H1 (cell line): ENCODE data around the gene SHROOM2. TPM values are rescaled to one million over a fixed set of nuclear protein-coding genes. Genes with fewer than 3 reads are reported as not detected.

Experiments used
- CTCF ChIA-PET: fragments of 300-600 bp; sonication (Branson Sonifier 250); formaldehyde crosslinking; loops from one replicate; lab custom pipeline; 2021; ENCODE audit not compliant: partially characterized antibody; lab: Charles Lee
- POLR2A ChIA-PET: fragments of 300-600 bp; sonication (Branson Sonifier 250); formaldehyde crosslinking; loops from one replicate; lab custom pipeline; 2021; ENCODE audit warnings: inconsistent platforms; ENCODE audit not compliant: partially characterized antibody; lab: Charles Lee
- DNase-seq, 2 experiments: peaks; one replicate each; pipeline versions ENCODE4 v3.0.0 to v3.0.0-alpha.2; 2010 to 2022; ENCODE audit warnings: low spot score in 2 of 2, low read depth in 1 of 2, mixed read lengths in 1 of 2
- FAIRE-seq: peaks from 2 replicates; lab custom pipeline; 2011; peaks lifted over from hg19 to GRCh38; lab: Jason Lieb, UNC
- H2AFZ ChIP-seq: 2 replicates; pipeline ENCODE4 v1.8.1; 2012; ENCODE audit warnings: low read length, inconsistent platforms
- H2AK5ac ChIP-seq: 2 replicates; pipeline ENCODE4 v1.6.1; 2013; ENCODE audit warnings: low read depth, low read length
- H2BK120ac ChIP-seq: replicated peaks from 2 replicates; pipeline ENCODE3; 2013; ENCODE audit warnings: low read depth, low read length, inconsistent platforms
- H2BK12ac ChIP-seq: 2 replicates; pipeline ENCODE4 v1.6.1; 2013; ENCODE audit warnings: low read depth, low read length
- H2BK15ac ChIP-seq: 2 replicates; pipeline ENCODE4 v1.6.1; 2013; ENCODE audit warnings: low read length
- H2BK20ac ChIP-seq: 2 replicates; pipeline ENCODE4 v1.6.1; 2013; ENCODE audit warnings: low read length
- H2BK5ac ChIP-seq: 2 replicates; pipeline ENCODE4 v1.6.1; 2013; ENCODE audit warnings: low read depth, low read length
- H3K14ac ChIP-seq: 2 replicates; pipeline ENCODE4 v1.6.1; 2013; ENCODE audit warnings: inconsistent platforms; ENCODE audit not compliant: insufficient read length
- H3K18ac ChIP-seq: 2 replicates; pipeline ENCODE4 v1.6.1; 2013; ENCODE audit warnings: low read length; ENCODE audit errors: extremely low read depth
- H3K23ac ChIP-seq: 2 replicates; pipeline ENCODE4 v1.6.1; 2013; ENCODE audit warnings: inconsistent platforms; ENCODE audit not compliant: insufficient read length
- H3K23me2 ChIP-seq: 2 replicates; pipeline ENCODE4 v1.6.1; 2013; ENCODE audit warnings: low read depth, low read length
- H3K27ac ChIP-seq: 2 replicates; pipeline ENCODE4 v1.6.1; 2011; ENCODE audit warnings: low read depth, low read length, inconsistent platforms
- H3K27me3 ChIP-seq, 4 experiments: replicated peaks in 1 of 4; 1 replicate in 1 of 4; 2 replicates in 3 of 4; pipeline versions ENCODE4 v1.6.1 to v1.8.1; 2011 to 2013; ENCODE audit warnings: low read length in 3 of 4, mild to moderate bottlenecking in 3 of 4, inconsistent platforms in 2 of 4, mixed read lengths in 2 of 4, moderate library complexity in 1 of 4; ENCODE audit not compliant: control insufficient read depth in 3 of 4, insufficient read depth in 3 of 4; ENCODE audit errors: extremely low read depth in 1 of 4
- H3K36me3 ChIP-seq, 4 experiments: 2 replicates each; pipeline versions ENCODE4 v1.6.1 to v1.8.1; 2011 to 2013; ENCODE audit warnings: mild to moderate bottlenecking in 4 of 4, low read length in 3 of 4, moderate library complexity in 2 of 4, control low read depth in 1 of 4, inconsistent platforms in 1 of 4; ENCODE audit not compliant: insufficient read depth in 4 of 4, control insufficient read depth in 2 of 4
- H3K4ac ChIP-seq: replicated peaks from 2 replicates; pipeline ENCODE3; 2013; ENCODE audit warnings: low read length, low read depth, mixed read lengths, inconsistent platforms; ENCODE audit not compliant: insufficient read length
- H3K4me1 ChIP-seq, 4 experiments: replicated peaks in 1 of 4; 1 replicate in 1 of 4; 2 replicates in 3 of 4; pipeline versions ENCODE4 v1.6.1 to v1.8.1; 2011 to 2013; ENCODE audit warnings: low read length in 3 of 4, inconsistent platforms in 2 of 4, mixed read lengths in 1 of 4; ENCODE audit not compliant: insufficient read depth in 4 of 4, control insufficient read depth in 3 of 4
- H3K4me2 ChIP-seq, 2 experiments: 2 replicates each; pipeline versions ENCODE4 v1.6.1 to v1.8.1; 2011 to 2013; ENCODE audit warnings: low read depth in 2 of 2, low read length in 2 of 2, control low read depth in 1 of 2, inconsistent platforms in 1 of 2, mild to moderate bottlenecking in 1 of 2; ENCODE audit not compliant: insufficient read depth in 1 of 2
- H3K4me3 ChIP-seq, 4 experiments: fragments of 200-600, 300-600 bp in 1 of 4; sonication (generic), shearing (Covaris generic), sonication (Bioruptor Twin) in 1 of 4; 2 replicates each; pipeline versions ENCODE4 v1.5.1 to v1.8.1; 2011 to 2016; ENCODE audit warnings: low read length in 4 of 4, low read depth in 3 of 4, control low read depth in 2 of 4, inconsistent platforms in 2 of 4, mild to moderate bottlenecking in 2 of 4, mixed read lengths in 1 of 4, moderate library complexity in 1 of 4; ENCODE audit not compliant: insufficient read depth in 2 of 4; ENCODE audit errors: extremely low read depth in 1 of 4
- H3K56ac ChIP-seq: replicated peaks from 2 replicates; pipeline ENCODE3; 2013; ENCODE audit warnings: low read depth, mild to moderate bottlenecking, mixed read lengths, low read length, inconsistent platforms; ENCODE audit not compliant: insufficient read length
- H3K79me1 ChIP-seq: 2 replicates; pipeline ENCODE4 v1.6.1; 2013; ENCODE audit warnings: low read depth, low read length, control low read depth
- H3K79me2 ChIP-seq, 2 experiments: 2 replicates each; pipeline versions ENCODE4 v1.6.1 to v1.8.1; 2012 to 2013; ENCODE audit warnings: low read length in 2 of 2, mild to moderate bottlenecking in 2 of 2, inconsistent platforms in 1 of 2; ENCODE audit not compliant: insufficient read depth in 2 of 2, control insufficient read depth in 1 of 2
- H3K9ac ChIP-seq, 4 experiments: replicated peaks in 1 of 4; 1 replicate in 1 of 4; 2 replicates in 3 of 4; pipeline versions ENCODE4 v1.6.1 to v1.8.1; 2011 to 2013; ENCODE audit warnings: low read depth in 3 of 4, low read length in 3 of 4, control low read depth in 2 of 4, mild to moderate bottlenecking in 2 of 4, moderate library complexity in 2 of 4, inconsistent platforms in 1 of 4; ENCODE audit errors: extremely low read depth in 1 of 4
- H3K9me3 ChIP-seq, 2 experiments: 2 replicates each; pipeline versions ENCODE4 v1.6.1 to v1.8.1; 2012 to 2013; ENCODE audit warnings: mild to moderate bottlenecking in 2 of 2, moderate library complexity in 2 of 2, control low read depth in 1 of 2, inconsistent platforms in 1 of 2, low read depth in 1 of 2, low read length in 1 of 2, mixed read lengths in 1 of 2; ENCODE audit not compliant: insufficient read depth in 2 of 2
- H4K20me1 ChIP-seq, 2 experiments: replicated peaks in 1 of 2; 2 replicates each; pipeline versions ENCODE3 to v1.8.1; 2011 to 2013; ENCODE audit warnings: inconsistent platforms in 2 of 2, low read length in 2 of 2, mild to moderate bottlenecking in 1 of 2; ENCODE audit not compliant: insufficient read depth in 2 of 2, control insufficient read depth in 1 of 2
- H4K5ac ChIP-seq: 2 replicates; pipeline ENCODE4 v1.6.1; 2013; ENCODE audit warnings: low read length, low read depth, mixed read lengths, inconsistent platforms; ENCODE audit not compliant: insufficient read length
- H4K8ac ChIP-seq: 2 replicates; pipeline ENCODE4 v1.8.0; 2013; ENCODE audit warnings: mild to moderate bottlenecking, moderate library complexity, low read length, inconsistent platforms; ENCODE audit not compliant: insufficient read depth; ENCODE audit errors: extremely low read depth
- H4K91ac ChIP-seq: replicated peaks from 2 replicates; pipeline ENCODE3; 2013; ENCODE audit warnings: low read length, mixed read lengths, inconsistent platforms; ENCODE audit not compliant: insufficient read length
- ATF3 ChIP-seq: IDR thresholded peaks from 2 replicates; pipeline ENCODE4 v1.6.1; 2011; ENCODE audit warnings: low read depth, mild to moderate bottlenecking, low read length; ENCODE audit not compliant: insufficient read depth
- CBX5 ChIP-seq: fragments of 300-800, 300-1000 bp; sonication (generic); IDR thresholded peaks from 2 replicates; pipeline ENCODE4 v1.7.1; 2016; ENCODE audit warnings: antibody characterized with exemption, low read length, low read depth
- CTBP2 ChIP-seq: IDR thresholded peaks from 2 replicates; pipeline ENCODE4 v1.7.0; 2011; ENCODE audit warnings: borderline replicate concordance, mild to moderate bottlenecking, moderate library complexity, mixed read lengths, low read length; ENCODE audit not compliant: insufficient read depth, insufficient read length
- EZH2 ChIP-seq: fragments of 200-600 bp; sonication (generic); IDR thresholded peaks from 2 replicates; pipeline ENCODE4 v1.7.1; 2012; ENCODE audit warnings: low read depth, mild to moderate bottlenecking, moderate library complexity, low read length, inconsistent platforms; ENCODE audit not compliant: severe bottlenecking
- HDAC6 ChIP-seq: IDR thresholded peaks from one replicate; pipeline ENCODE4 v1.7.1; 2012; ENCODE audit warnings: low read depth, mild to moderate bottlenecking, inconsistent platforms, low read length, moderate library complexity
- RXRA ChIP-seq: IDR thresholded peaks from 2 replicates; pipeline ENCODE4 v1.6.1; 2011; ENCODE audit warnings: low read depth, mild to moderate bottlenecking, low read length, moderate library complexity; ENCODE audit not compliant: insufficient read depth
- SIRT6 ChIP-seq: IDR thresholded peaks from one replicate; pipeline ENCODE4 v1.7.1; 2012; ENCODE audit warnings: low read length, inconsistent platforms
- TEAD4 ChIP-seq: IDR thresholded peaks from 2 replicates; pipeline ENCODE4 v1.6.1; 2012; ENCODE audit warnings: low read depth, low read length, inconsistent platforms, mixed read lengths
- ZNF274 ChIP-seq: IDR thresholded peaks from 2 replicates; pipeline ENCODE4 v1.7.0; 2012; ENCODE audit warnings: low read length, borderline replicate concordance; ENCODE audit errors: extremely low read depth
- WGBS, 2 experiments: shearing (Covaris generic) in 1 of 2; methylation state at CpG; one replicate each; pipeline versions ENCODE4 v1.1.6 to v1.1.7; 2013 to 2015; ENCODE audit warnings: low lambda C conversion rate in 2 of 2, mixed read lengths in 2 of 2, inconsistent platforms in 1 of 2, low coverage in 1 of 2, missing lambda C conversion rate in 1 of 2; ENCODE audit not compliant: insufficient replicate concordance in 2 of 2, insufficient coverage in 1 of 2, insufficient read length in 1 of 2; ENCODE audit errors: extremely low coverage in 1 of 2, missing lambda C conversion rate in 1 of 2; 5-methylcytosine and 5-hydroxymethylcytosine counted together
- polyA plus RNA-seq, 7 experiments: library from polyadenylated mRNA; depleted of rRNA in 3 of 7; stranded (reverse) in 5 of 7; unstranded in 2 of 7; fragments of >200 nt in 5 of 7; fragments of 200-250 nt in 2 of 7; gene quantifications; 1 replicate in 5 of 7; 2 replicates in 1 of 7; 4 replicates in 1 of 7; pipeline versions ENCODE4 v1.2.1 to v1.2.3, GENCODE V29; 2011 to 2013; ENCODE audit warnings: missing spikeins in 2 of 7, mixed read lengths in 2 of 7
- total RNA-seq: library from RNA; stranded (reverse); fragmentation: NEBNext Ultra II Directional; extraction: Animal tissue kit (Norgen Biotek cat#: 25700); gene quantifications from 2 replicates; pipeline ENCODE4 v1.2.1, GENCODE V29; 2021
- TF ChIP-seq, protein P1 (sequence below), 3 experiments: IDR thresholded peaks; 1 replicate in 2 of 3; 2 replicates in 1 of 3; pipeline versions ENCODE4 v1.5.1 to v1.6.1; 2011; ENCODE audit warnings: low read length in 3 of 3, mild to moderate bottlenecking in 3 of 3, inconsistent platforms in 2 of 3, low read depth in 1 of 3, moderate library complexity in 1 of 3; ENCODE audit not compliant: insufficient read depth in 1 of 3; ENCODE audit errors: control extremely low read depth in 1 of 3

Gene SHROOM2
- total and polyA plus RNA-seq, 2 of the 8 experiments (the other 6 are each of a cell fraction or from before 2014, with no cell fraction given), result 3.4 to 14.2 TPM

DNA sequence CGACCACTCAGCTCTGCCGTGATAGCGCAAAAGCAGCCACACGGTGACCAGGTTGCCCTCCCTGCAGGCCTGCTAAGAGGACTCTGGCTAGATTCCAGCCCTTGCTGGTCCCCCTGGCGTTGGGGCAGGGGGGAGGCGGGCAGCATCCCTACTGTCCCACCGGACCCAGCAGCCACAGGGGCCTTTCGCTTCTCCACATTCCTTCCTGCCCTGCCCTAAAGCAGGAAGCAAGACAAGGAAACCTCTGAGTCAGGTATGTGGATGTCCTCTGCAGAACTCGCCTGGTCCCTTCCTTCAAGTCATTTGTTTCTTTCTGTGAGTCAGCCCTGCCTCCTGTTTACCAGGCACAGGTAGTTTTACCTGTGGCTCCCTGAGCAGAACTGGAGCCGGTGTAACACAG, 120.7 kb downstream of the SHROOM2 start:
- H4K8ac ChIP-seq, result no peak overlapping the region
- H4K5ac ChIP-seq, result no peak overlapping the region
- H3K9me3 ChIP-seq, result no peaks in the 10 kb centered on the region
- H3K27ac ChIP-seq, result no peak overlapping the region; the same call in 1 of the 2 replicates
- H2BK5ac ChIP-seq, result 0 out of 2 replicates have a peak overlapping the region, but pooled peaks have one; percentile 44
- no peak overlapping the region for H4K91ac ChIP-seq
- H3K4ac ChIP-seq, result no peak overlapping the region
- peaks cover 0 to 7% (median 3%) of the 10 kb centered on the region in 4 experiments; a peak in 3 of 7 replicates for H3K4me1 ChIP-seq
- H3K18ac ChIP-seq, result no peak overlapping the region
- H3K23me2 ChIP-seq, result peaks cover 1% of the 10 kb centered on the region; the same call in 1 of the 2 replicates
- H3K23ac ChIP-seq, result no peak overlapping the region
- CTCF ChIA-PET, result no interaction called here
- WGBS, 2 experiments, result 62% methylated on average over 10 of the region's 10 CpGs; no CpG with 5 or more reads in 1 of the 2 experiments
- no peak overlapping the region for H2BK12ac ChIP-seq
- H3K79me1 ChIP-seq, result no peaks in the 10 kb centered on the region
- H4K20me1 ChIP-seq, result peaks cover 0 to 2% of the 10 kb centered on the region in 2 experiments
- H3K27me3 ChIP-seq, result no peaks in the 10 kb centered on the region
- H2AK5ac ChIP-seq, result no peak overlapping the region
- H3K4me2 ChIP-seq, result no peak overlapping the region
- FAIRE-seq (no peak), DNase-seq (no peak)
- H2BK20ac ChIP-seq, result no peak overlapping the region
- H3K79me2 ChIP-seq, result no peaks in the 10 kb centered on the region; a peak in 1 of 4 replicates
- no peak overlapping the region for H2AFZ ChIP-seq
- no peak overlapping the region for H3K9ac ChIP-seq
- POLR2A ChIA-PET, result no interaction called here
- H3K36me3 ChIP-seq, result no peaks in the 10 kb centered on the region
- H3K14ac ChIP-seq, result no peak overlapping the region
- no peak overlapping the region for H3K4me3 ChIP-seq
- TF ChIP-seq CBX5, result no peak
- no peak for TF ChIP-seq EZH2
- no peak for TF ChIP-seq SIRT6
- no peak for TF ChIP-seq HDAC6
- no peak for TF ChIP-seq ZNF274
- TF ChIP-seq CTBP2, result no peak
- 0 out of 2 replicates have a peak, but pooled peaks have one; percentile 15 for TF ChIP-seq TEAD4
- no peak for TF ChIP-seq RXRA
- TF ChIP-seq ATF3, result no peak
- TF ChIP-seq, protein P1, sequence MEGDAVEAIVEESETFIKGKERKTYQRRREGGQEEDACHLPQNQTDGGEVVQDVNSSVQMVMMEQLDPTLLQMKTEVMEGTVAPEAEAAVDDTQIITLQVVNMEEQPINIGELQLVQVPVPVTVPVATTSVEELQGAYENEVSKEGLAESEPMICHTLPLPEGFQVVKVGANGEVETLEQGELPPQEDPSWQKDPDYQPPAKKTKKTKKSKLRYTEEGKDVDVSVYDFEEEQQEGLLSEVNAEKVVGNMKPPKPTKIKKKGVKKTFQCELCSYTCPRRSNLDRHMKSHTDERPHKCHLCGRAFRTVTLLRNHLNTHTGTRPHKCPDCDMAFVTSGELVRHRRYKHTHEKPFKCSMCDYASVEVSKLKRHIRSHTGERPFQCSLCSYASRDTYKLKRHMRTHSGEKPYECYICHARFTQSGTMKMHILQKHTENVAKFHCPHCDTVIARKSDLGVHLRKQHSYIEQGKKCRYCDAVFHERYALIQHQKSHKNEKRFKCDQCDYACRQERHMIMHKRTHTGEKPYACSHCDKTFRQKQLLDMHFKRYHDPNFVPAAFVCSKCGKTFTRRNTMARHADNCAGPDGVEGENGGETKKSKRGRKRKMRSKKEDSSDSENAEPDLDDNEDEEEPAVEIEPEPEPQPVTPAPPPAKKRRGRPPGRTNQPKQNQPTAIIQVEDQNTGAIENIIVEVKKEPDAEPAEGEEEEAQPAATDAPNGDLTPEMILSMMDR (IDR thresholded peaks at IDR 0.05; ENCODE audit: control extremely low read depth in 1 of 3, insufficient read depth in 1 of 3, low read depth in 1 of 3, low read length in 3 of 3), result peak in 2 of 3 experiments; percentile 16 to 23; a peak in 2 of 4 replicates
- H3K56ac ChIP-seq, result no peak overlapping the region
- no peak overlapping the region for H2BK120ac ChIP-seq
- no peak overlapping the region for H2BK15ac ChIP-seq
